Glomerular endothelial cell (primary cell): ENCODE data around the gene SORL1. TPM values are rescaled to one million over a fixed set of nuclear protein-coding genes. Genes with fewer than 3 reads are reported as not detected.
"Not testable (repeated sequence)": the region's sequence is repeated elsewhere in the genome, so short reads cannot be mapped to it uniquely, and the experiment has no call there.

Experiments
- DNase-seq: peaks from one replicate; pipeline ENCODE4 v3.0.0-alpha.2; 2011; ENCODE audit warnings: low read depth, low spot score; ENCODE audit errors: extremely low read depth
- total RNA-seq: library from RNA; depleted of rRNA; stranded (reverse); fragments of >200 nt; gene quantifications from 2 replicates; pipeline ENCODE4 v1.2.3, GENCODE V29; 2015

SORL1 gene
- total RNA-seq, 1 donor from 2014 or later, result 1.9 TPM

GRCh38 chr11:121474680-121475079 lies 22.6 kb downstream of the SORL1 start:
- DNase-seq, result no peak

DNA sequence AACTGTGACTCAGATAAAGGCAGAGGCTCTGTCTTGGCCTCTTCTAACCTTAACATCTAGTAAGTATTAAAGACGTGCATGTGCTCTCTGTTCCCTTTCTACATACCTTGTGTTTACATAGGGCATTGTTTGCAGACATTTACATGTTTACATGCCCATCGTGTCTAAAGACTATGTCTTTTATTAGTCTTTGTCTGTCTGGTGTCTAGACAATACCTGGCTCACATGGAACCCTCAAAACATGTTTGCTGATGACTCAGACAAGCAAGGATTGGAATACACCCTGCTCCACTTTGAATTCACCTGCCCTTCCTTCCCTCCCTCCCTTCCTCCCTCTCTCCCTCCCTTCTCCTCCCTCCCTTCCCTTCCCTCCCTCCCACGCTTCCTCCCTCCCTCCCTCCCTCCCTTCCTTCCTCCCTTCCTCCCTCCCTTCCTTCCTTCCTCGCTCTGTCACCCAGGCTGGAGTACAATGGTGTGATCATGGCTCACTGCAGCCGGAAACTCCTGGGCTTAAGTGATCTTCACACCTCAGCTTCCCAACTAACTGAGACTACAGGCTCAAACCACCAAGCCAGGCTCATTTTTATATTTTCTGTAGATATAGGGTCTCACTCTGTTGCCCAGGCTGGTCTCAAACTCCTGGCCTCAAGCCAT lies 24.4 kb downstream of the SORL1 start:
- no peak for DNase-seq

DNA sequence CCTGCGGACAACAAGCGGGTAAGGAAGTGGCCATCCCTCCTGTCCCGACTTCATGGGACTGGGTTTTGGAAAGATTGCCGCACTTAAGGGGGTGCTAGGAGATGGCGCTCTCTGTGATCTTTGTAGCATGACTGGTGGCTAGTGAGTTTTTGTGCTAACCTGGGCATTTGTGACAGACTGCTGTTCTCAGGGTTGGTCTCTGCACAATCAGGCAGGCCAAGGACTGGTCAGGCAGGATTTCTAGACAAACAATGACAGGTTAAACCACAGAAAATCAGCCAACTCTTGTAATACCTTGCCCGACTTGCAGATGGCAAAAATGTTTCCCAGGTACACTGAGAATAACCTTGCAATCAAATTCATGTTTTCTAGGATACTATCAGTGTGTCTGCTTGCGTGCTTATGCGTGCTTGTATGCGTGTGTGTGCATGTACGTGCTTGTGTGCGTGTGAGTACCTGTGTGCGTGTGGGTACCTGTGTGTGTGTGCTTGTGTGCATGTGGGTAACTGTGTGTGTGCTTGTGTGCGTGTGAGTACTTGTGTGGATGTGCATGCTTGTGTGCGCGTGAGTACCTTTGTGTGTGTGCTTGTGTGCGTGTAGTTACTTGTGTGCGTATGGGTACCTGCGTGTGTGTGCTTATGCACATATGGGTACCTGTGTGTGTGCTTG lies 26.2 kb downstream of the SORL1 start:
- DNase-seq, result no peak

- no peak for DNase-seq
Measured at GRCh38 chr11:121478895-121479697, 27.0 kb downstream of the SORL1 start.

DNA sequence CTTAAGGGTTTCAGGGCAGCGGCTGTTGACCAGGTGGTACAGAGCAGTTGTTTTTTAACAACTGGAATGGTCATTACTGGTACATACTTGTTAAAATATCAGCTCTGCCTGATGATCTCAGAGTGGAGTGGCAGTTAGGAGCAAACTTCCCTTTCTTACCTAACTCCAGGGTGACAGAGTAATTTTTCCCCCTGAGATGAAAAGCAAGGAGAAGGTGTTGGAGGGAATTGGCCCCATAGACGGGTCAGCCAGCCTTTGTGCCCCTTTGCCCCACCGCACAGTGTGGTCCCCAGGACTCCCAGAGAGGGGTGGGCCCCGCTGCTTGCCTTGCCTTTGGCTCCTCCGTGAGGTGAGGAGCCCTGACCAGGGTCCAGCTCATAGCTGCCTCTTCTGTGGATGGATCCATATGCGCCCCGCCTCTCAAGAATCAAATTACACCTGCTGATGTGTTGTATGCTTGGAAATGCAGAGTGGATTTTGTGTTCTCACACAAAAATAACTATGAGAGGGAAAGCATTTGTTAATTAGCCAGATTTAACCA lies 27.7 kb downstream of the SORL1 start:
- no peak for DNase-seq

GRCh38 chr11:121481484-121482230 lies 29.5 kb downstream of the SORL1 start:
- not testable (repeated sequence) for DNase-seq

DNA sequence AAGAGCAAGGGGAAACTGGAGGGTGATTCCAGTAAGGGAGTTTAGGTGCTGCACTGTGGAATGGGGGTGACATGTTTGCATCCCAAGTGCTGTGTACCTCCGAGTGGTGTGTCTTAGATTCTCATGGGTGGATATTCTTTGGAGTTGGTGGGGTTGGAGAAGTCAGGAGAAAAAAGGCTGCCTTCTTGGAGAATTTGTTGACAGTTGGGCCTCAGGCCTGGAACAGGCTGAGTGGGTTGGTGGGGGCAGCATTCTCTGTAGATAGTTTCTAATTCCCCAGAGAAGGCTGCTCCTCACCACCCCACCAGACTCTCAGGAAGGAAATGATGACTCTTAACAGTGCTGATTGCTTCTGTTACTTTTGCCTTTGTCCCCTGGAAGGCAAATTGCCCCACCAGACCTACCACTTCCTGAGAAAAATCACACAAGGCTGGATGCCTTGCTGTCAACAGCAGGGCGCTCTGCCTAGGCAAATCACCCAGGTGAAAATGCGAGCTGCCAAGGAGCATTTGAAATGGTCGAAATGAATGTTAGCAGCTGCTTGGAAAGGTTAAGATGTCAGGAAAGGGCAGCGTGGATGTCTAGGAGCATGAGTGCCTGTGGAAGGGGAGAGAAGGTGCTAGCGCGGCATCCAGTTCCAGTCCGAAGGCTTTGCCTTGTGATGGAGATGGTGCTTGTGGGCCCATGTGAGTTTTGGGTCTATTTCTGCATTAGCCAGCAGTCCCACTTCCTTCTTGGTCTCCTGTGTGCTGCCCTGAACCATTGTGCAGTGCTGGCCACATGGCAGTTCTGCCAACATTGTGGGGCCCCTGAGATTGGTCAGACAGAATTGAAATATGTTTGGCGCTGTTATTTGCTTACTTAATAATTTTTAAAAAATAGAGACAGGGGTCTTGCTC lies 30.4 kb downstream of the SORL1 start:
- DNase-seq, result no peak

GRCh38 chr11:121483805-121484480 lies 31.8 kb downstream of the SORL1 start:
- DNase-seq, result no peak

DNA sequence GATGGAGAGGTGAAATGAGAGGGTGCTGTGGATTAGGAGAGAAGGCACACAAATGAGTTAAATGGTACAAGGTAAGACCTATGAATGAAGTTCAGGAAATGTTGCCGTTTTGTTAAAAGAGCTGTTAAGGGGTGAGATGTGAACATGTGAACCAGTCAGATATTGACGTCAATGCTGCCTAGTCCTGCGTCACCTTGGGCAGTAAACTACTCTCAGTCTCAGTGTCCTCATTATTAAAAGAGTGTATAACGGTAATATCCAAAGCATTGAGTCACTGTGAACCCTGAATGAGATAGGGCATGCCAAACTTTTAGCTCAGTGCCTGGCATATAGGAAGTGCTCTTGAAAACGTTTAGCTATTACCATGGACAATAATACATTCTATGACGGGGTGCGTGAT lies 33.1 kb downstream of the SORL1 start:
- no peak for DNase-seq

DNA sequence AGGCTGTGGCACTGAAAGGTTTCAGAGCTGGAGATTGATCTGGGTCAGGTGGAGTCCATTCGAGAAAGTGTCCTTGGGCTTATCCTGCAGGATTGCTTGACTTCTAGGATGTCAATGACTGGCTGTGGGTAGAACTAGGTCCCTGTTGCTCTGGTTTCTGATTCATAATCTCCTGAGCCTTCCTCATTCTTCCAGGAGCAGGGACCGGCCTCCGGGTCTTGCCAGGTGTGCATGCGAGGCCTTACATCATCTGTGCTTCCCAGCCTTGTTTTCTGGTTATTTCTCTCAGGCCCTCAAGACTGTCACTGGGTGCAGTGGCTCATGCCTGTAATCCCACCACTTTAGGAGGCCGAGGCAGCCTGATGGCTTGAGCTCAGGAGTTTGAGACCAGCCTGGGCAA lies 33.9 kb downstream of the SORL1 start:
- no peak for DNase-seq

- no peak for DNase-seq
Measured at GRCh38 chr11:121487191-121487590, 35.1 kb downstream of the SORL1 start.

- DNase-seq, result no peak
Measured at GRCh38 chr11:121488170-121488569, 36.1 kb downstream of the SORL1 start.

DNA sequence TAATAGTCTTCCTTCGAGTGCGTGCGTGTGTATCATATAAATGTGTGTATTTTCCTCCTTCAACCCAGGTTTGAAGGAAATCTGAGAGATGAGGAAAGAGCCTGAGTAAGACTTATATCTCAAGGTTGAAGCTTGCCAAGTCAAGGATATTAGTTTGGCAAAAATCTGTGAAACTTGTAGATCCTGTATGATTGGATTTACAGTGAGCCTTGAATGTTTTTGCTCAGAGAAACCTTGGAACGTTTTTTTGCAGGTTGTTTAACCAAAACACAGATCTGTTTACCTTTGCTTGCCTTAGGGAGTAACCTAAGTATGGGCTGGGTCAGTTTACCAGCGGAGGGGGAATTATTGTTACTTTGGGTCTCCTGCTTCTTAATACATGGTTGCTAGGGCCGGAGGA lies 36.5 kb downstream of the SORL1 start:
- no peak for DNase-seq

DNA sequence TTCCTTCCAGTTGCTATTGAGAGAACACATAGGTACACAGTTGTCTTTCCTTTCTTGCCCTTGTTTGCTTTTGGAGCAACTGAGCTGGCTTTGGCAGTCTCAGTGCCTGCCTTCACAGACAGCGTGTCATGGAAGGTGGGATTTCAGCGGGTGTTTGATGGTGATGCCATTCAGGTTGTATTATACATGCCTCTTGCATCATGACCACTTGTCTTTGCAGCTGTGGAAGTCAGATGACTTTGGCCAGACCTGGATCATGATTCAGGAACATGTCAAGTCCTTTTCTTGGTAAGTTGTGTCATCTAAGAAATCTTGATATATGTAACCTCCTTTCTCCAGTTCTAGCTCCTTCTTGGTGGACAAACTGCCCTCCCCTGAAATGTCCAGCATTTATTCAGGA lies 37.7 kb downstream of the SORL1 start:
- DNase-seq, result no peak

GRCh38 chr11:121494355-121495099 lies 42.4 kb downstream of the SORL1 start:
- DNase-seq, result no peak

- no peak for DNase-seq
Measured at GRCh38 chr11:121497176-121497998, 45.3 kb downstream of the SORL1 start.

- no peak for DNase-seq
Measured at GRCh38 chr11:121499405-121499804, 47.3 kb downstream of the SORL1 start.

DNA sequence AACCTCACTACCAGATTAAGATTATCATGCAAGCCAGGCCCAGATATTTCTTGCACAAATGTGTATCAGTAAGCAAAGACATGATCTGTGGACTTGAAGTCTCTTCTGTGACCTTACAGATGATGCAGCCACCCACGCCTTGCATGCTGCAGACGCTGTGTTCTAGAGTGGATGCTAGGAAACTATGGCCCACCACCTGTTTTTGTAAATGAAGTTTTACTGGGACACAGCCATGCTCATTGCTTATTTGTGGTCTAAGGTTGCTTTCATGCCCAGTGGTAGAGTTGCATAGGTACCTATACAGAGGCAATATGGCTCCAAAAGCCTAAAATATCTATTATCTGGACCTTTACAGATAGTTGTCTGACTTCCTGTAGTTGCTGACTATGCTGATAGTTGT lies 48.2 kb downstream of the SORL1 start:
- no peak for DNase-seq
